NCI-H446 (cell line): ENCODE data around the gene GJA5.

ENCODE experiments used
- DNase-seq, 2 experiments: peaks; one replicate each; lab custom pipeline; 2025; lab: John Stamatoyannopoulos, UW

The GJA5 gene

GRCh38 chr1:147726168-147726567 lies 34.2 kb downstream of the GJA5 start:
- no peak for DNase-seq

GRCh38 chr1:147725685-147726084 lies 34.7 kb downstream of the GJA5 start:
- no peak for DNase-seq

GRCh38 chr1:147723691-147724323 lies 36.6 kb downstream of the GJA5 start:
- peak in 1 of 2 experiments; percentile 1 for DNase-seq

- DNase-seq, result no peak
Observed at GRCh38 chr1:147722124-147722523, 38.3 kb downstream of the GJA5 start.

GRCh38 chr1:147721716-147722115 lies 38.7 kb downstream of the GJA5 start:
- DNase-seq, result no peak

- no peak for DNase-seq
Observed at GRCh38 chr1:147720557-147720956, 39.8 kb downstream of the GJA5 start.

- no peak for DNase-seq
Observed at GRCh38 chr1:147719711-147720225, 40.6 kb downstream of the GJA5 start.

GRCh38 chr1:147719029-147719698 lies 41.2 kb downstream of the GJA5 start:
- DNase-seq, result no peak

GRCh38 chr1:147717706-147718097 lies 42.7 kb downstream of the GJA5 start:
- DNase-seq, result no peak

GRCh38 chr1:147717051-147717705 lies 43.2 kb downstream of the GJA5 start:
- DNase-seq, result no peak

GRCh38 chr1:147712605-147713004 lies 47.8 kb downstream of the GJA5 start:
- no peak for DNase-seq
